HepG2 (cell line): ENCODE data around the gene PDILT. TPM values are rescaled to one million over a fixed set of nuclear protein-coding genes. Genes with fewer than 3 reads are reported as not detected.

Experiments
- CEBPB ChIP-seq: IDR thresholded peaks from 2 replicates; pipeline ENCODE4 v1.6.1; 2011; ENCODE audit warnings: low read depth, low read length, improper control_type of control experiment, borderline replicate concordance
- CENPT ChIP-seq: sonication (generic); formaldehyde crosslinking; IDR thresholded peaks from 2 replicates; pipeline ENCODE4 v1.8.0; 2022; ENCODE audit warnings: low read depth, mild to moderate bottlenecking, moderate library complexity, missing genetic modification reagents
- EP300 ChIP-seq, 3 experiments: sonication (generic) in 1 of 3; formaldehyde crosslinking in 1 of 3; IDR thresholded peaks; 2 replicates each; pipeline versions ENCODE4 v1.5.1 to v1.6.1; 2011 to 2020; ENCODE audit warnings: low read depth in 2 of 3, low read length in 2 of 3, borderline replicate concordance in 1 of 3, improper control_type of control experiment in 1 of 3, mild to moderate bottlenecking in 1 of 3, missing genetic modification reagents in 1 of 3, moderate library complexity in 1 of 3
- ERF ChIP-seq: IDR thresholded peaks from 2 replicates; pipeline ENCODE4 v1.6.1; 2018; ENCODE audit warnings: missing biosample characterization, missing genetic modification reagents
- HOXA9 ChIP-seq: sonication (generic); formaldehyde crosslinking; IDR thresholded peaks from 2 replicates; pipeline ENCODE4 v1.8.1; 2022; ENCODE audit warnings: missing genetic modification reagents, mild to moderate bottlenecking, moderate library complexity, borderline replicate concordance
- NFE2 ChIP-seq: sonication (generic); formaldehyde crosslinking; IDR thresholded peaks from 2 replicates; pipeline ENCODE4 v1.4.0; 2020; ENCODE audit warnings: missing genetic modification reagents
- RXRB ChIP-seq: IDR thresholded peaks from 2 replicates; pipeline ENCODE4 v1.6.1; 2016; ENCODE audit warnings: borderline replicate concordance, missing genetic modification reagents, missing compliant biosample characterization
- ZNF20 ChIP-seq: sonication (generic); formaldehyde crosslinking; IDR thresholded peaks from 2 replicates; pipeline ENCODE4 v1.4.0; 2020; ENCODE audit warnings: mild to moderate bottlenecking, moderate library complexity, missing genetic modification reagents
- ZNF672 ChIP-seq: sonication (generic); formaldehyde crosslinking; IDR thresholded peaks from 2 replicates; pipeline ENCODE4 v1.8.1; 2022; ENCODE audit warnings: missing genetic modification reagents
- ZNF678 ChIP-seq: sonication (generic); formaldehyde crosslinking; IDR thresholded peaks from 2 replicates; pipeline ENCODE4 v1.4.0; 2020; ENCODE audit warnings: mild to moderate bottlenecking, missing genetic modification reagents
- ZNF7 ChIP-seq: IDR thresholded peaks from 2 replicates; pipeline ENCODE4 v1.6.1; 2016; ENCODE audit warnings: missing biosample characterization, missing genetic modification reagents
- ZNF703 ChIP-seq: sonication (generic); formaldehyde crosslinking; IDR thresholded peaks from 2 replicates; pipeline ENCODE4 v1.5.1; 2020; ENCODE audit warnings: missing genetic modification reagents, mild to moderate bottlenecking, moderate library complexity, borderline replicate concordance
- ZNF709 ChIP-seq: sonication (generic); formaldehyde crosslinking; IDR thresholded peaks from 2 replicates; pipeline ENCODE4 v1.5.0; 2020; ENCODE audit warnings: mild to moderate bottlenecking, missing genetic modification reagents
- ZNF768 ChIP-seq: sonication (generic); formaldehyde crosslinking; IDR thresholded peaks from 2 replicates; pipeline ENCODE4 v1.4.0; 2020; ENCODE audit warnings: missing genetic modification reagents
- ZNF841 ChIP-seq: sonication (generic); formaldehyde crosslinking; IDR thresholded peaks from 2 replicates; pipeline ENCODE4 v1.8.1; 2023; ENCODE audit warnings: missing genetic modification reagents, borderline replicate concordance
- polyA plus RNA-seq, 8 experiments: library from polyadenylated mRNA; depleted of rRNA in 3 of 8; stranded (reverse) in 7 of 8; unstranded in 1 of 8; fragments of >200 nt; fragmentation: Illumina TruSeq in 4 of 8; extraction: Trizol in 4 of 8; gene quantifications; 2 replicates each; pipeline versions ENCODE4 v1.2.1 to v1.2.3, GENCODE V29; 2011 to 2016; ENCODE audit warnings: low read depth in 4 of 8, missing spikeins in 1 of 8, mixed read lengths in 1 of 8; ENCODE audit not compliant: insufficient read depth in 1 of 8
- total RNA-seq, 5 experiments: library from RNA; depleted of rRNA; stranded (reverse); fragments of >200 nt; fragmentation: Illumina TruSeq; extraction: Trizol; gene quantifications; 2 replicates each; pipeline ENCODE4 v1.2.3, GENCODE V29; 2016; ENCODE audit warnings: low read depth in 1 of 5
- TF ChIP-seq, protein P1 (sequence below): IDR thresholded peaks from 2 replicates; pipeline ENCODE4 v1.4.0; 2020; ENCODE audit warnings: mild to moderate bottlenecking, missing genetic modification reagents
- TF ChIP-seq, protein P2 (sequence below): sonication (generic); formaldehyde crosslinking; IDR thresholded peaks from 2 replicates; pipeline ENCODE4 v1.8.1; 2023; ENCODE audit warnings: mild to moderate bottlenecking, missing genetic modification reagents
- TF ChIP-seq, protein P3 (sequence below): sonication (generic); formaldehyde crosslinking; IDR thresholded peaks from 2 replicates; pipeline ENCODE4 v1.5.0; 2020; ENCODE audit warnings: missing genetic modification reagents, mild to moderate bottlenecking, borderline replicate concordance
- TF ChIP-seq, protein P4 (sequence below): sonication (generic); formaldehyde crosslinking; IDR thresholded peaks from 2 replicates; pipeline ENCODE4 v1.4.0; 2020; ENCODE audit warnings: low read depth, mild to moderate bottlenecking, missing genetic modification reagents
- TF ChIP-seq, protein P5 (sequence below): sonication (generic); formaldehyde crosslinking; IDR thresholded peaks from 2 replicates; pipeline ENCODE4 v1.8.1; 2023; ENCODE audit warnings: mild to moderate bottlenecking, missing genetic modification reagents, borderline replicate concordance

The PDILT gene
- total and polyA plus RNA-seq, 2 of the 13 experiments (the other 11 are each of a cell fraction or from before 2014, with no cell fraction given), result not detected

DNA sequence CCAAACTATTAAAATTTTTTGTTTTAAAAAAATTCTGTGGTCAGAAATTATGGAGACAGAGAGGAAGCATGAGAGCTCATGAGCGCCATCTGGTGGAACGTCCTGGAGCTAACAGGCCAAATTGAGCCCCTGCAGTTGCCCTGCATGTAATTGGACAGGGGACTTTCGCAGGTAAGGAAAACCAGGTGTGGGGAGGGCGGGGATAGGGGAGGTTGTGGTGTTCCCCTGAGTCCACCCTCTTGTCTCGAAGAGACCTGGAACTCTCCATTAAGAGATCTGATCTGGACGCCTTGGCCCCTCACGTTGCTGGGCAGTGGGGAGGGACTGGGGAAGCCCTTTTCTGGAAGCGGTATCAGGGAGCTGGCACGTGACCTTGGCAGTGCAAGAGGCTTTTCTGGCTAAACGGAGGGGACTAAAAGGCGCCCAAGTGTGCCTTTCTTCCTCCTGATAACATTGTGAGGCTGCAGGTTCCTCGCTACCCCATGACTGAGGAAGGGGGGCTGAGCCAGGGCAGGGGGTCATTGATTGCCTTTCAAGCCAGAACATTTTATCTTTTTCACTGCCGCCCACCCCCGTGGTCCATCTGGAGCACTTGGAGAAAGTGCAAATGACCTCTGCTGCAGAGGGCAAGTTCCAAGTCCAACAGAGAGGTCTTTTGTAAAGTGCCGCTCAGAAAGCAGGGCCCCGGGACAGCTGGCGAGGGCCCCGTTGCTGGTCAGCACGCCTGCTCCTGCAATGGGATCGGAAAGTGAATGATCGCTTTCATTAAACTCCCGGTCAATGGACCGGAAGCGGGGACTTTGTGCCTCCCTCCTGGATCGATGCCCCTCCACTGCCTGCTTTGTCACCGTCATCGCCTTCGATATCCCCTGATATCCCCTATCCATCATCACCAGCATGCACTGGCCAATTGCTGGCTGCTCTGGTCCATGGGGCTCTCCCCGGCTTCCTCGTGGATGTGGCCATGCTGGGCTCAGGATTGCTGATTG lies 18.4 kb downstream of the PDILT start (continued):
- TF ChIP-seq, protein P1, sequence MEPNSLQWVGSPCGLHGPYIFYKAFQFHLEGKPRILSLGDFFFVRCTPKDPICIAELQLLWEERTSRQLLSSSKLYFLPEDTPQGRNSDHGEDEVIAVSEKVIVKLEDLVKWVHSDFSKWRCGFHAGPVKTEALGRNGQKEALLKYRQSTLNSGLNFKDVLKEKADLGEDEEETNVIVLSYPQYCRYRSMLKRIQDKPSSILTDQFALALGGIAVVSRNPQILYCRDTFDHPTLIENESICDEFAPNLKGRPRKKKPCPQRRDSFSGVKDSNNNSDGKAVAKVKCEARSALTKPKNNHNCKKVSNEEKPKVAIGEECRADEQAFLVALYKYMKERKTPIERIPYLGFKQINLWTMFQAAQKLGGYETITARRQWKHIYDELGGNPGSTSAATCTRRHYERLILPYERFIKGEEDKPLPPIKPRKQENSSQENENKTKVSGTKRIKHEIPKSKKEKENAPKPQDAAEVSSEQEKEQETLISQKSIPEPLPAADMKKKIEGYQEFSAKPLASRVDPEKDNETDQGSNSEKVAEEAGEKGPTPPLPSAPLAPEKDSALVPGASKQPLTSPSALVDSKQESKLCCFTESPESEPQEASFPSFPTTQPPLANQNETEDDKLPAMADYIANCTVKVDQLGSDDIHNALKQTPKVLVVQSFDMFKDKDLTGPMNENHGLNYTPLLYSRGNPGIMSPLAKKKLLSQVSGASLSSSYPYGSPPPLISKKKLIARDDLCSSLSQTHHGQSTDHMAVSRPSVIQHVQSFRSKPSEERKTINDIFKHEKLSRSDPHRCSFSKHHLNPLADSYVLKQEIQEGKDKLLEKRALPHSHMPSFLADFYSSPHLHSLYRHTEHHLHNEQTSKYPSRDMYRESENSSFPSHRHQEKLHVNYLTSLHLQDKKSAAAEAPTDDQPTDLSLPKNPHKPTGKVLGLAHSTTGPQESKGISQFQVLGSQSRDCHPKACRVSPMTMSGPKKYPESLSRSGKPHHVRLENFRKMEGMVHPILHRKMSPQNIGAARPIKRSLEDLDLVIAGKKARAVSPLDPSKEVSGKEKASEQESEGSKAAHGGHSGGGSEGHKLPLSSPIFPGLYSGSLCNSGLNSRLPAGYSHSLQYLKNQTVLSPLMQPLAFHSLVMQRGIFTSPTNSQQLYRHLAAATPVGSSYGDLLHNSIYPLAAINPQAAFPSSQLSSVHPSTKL (CRISPR knock-in tag), result peak; percentile 77
- TF ChIP-seq CEBPB (no peak), ZNF768 (CRISPR knock-in tag) (peak; percentile 56; the same call in 1 of the 2 replicates), ZNF709 (peak; percentile 87; the same call in 1 of the 2 replicates), RXRB (CRISPR knock-in tag) (no peak; the same call in 1 of the 2 replicates), ERF (CRISPR knock-in tag) (peak; percentile 31), ZNF672 (CRISPR knock-in tag) (no peak), ZNF678 (CRISPR knock-in tag) (no peak), HOXA9 (CRISPR knock-in tag) (no peak; the same call in 1 of the 2 replicates), ZNF841 (no peak), NFE2 (no peak), ZNF20 (CRISPR knock-in tag) (0 out of 2 replicates have a peak, but pooled peaks have one; percentile 20), ZNF703 (CRISPR knock-in tag) (no peak), ZNF7 (CRISPR knock-in tag) (no peak), CENPT (CRISPR knock-in tag) (no peak), EP300 (IDR thresholded peaks at IDR 0.05; ENCODE audit: low read depth in 2 of 2, low read length in 2 of 2) (peak in 1 of 2 experiments; percentile 73; a peak in 1 of 4 replicates), EP300 (CRISPR knock-in tag; IDR thresholded peaks at IDR 0.05; ENCODE audit: borderline replicate concordance) (no peak)
- TF ChIP-seq, protein P2, sequence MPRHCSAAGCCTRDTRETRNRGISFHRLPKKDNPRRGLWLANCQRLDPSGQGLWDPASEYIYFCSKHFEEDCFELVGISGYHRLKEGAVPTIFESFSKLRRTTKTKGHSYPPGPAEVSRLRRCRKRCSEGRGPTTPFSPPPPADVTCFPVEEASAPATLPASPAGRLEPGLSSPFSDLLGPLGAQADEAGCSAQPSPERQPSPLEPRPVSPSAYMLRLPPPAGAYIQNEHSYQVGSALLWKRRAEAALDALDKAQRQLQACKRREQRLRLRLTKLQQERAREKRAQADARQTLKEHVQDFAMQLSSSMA, result no peak; the same call in 1 of the 2 replicates
- TF ChIP-seq, protein P3, sequence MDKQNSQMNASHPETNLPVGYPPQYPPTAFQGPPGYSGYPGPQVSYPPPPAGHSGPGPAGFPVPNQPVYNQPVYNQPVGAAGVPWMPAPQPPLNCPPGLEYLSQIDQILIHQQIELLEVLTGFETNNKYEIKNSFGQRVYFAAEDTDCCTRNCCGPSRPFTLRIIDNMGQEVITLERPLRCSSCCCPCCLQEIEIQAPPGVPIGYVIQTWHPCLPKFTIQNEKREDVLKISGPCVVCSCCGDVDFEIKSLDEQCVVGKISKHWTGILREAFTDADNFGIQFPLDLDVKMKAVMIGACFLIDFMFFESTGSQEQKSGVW, result no peak
- TF ChIP-seq, protein P4, sequence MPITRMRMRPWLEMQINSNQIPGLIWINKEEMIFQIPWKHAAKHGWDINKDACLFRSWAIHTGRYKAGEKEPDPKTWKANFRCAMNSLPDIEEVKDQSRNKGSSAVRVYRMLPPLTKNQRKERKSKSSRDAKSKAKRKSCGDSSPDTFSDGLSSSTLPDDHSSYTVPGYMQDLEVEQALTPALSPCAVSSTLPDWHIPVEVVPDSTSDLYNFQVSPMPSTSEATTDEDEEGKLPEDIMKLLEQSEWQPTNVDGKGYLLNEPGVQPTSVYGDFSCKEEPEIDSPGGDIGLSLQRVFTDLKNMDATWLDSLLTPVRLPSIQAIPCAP (CRISPR knock-in tag), result no peak
- TF ChIP-seq, protein P5, sequence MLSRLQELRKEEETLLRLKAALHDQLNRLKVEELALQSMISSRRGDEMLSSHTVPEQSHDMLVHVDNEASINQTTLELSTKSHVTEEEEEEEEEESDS (CRISPR knock-in tag), result 0 out of 2 replicates have a peak, but pooled peaks have one; percentile 63
